ENCODE measurements around the gene RAB20. TPM values are rescaled to one million over a fixed set of nuclear protein-coding genes. Genes with fewer than 3 reads are reported as not detected.

The RAB20 gene
- total RNA-seq, 1 donor from 2014 or later: 17.0 TPM

GRCh38 chr13:110505594-110505993 is 55.9 kb downstream of the RAB20 start:
- H3K4me3 ChIP-seq (ENCODE audit: low read depth, low read length): no peak overlapping the region
- DNase-seq (ENCODE audit: low read depth): no peak
- no peak for TF ChIP-seq CTCF (conservative IDR thresholded peaks at IDR 0.05; ENCODE audit: low read depth, low read length)

GRCh38 chr13:110503979-110504499 is 57.5 kb downstream of the RAB20 start:
- TF ChIP-seq CTCF (conservative IDR thresholded peaks at IDR 0.05; ENCODE audit: low read depth, low read length): no peak
- no peak for DNase-seq (ENCODE audit: low read depth)
- no peak overlapping the region for H3K4me3 ChIP-seq (ENCODE audit: low read depth, low read length)

- no peak overlapping the region for H3K4me3 ChIP-seq (ENCODE audit: low read depth, low read length)
- no peak for TF ChIP-seq CTCF (conservative IDR thresholded peaks at IDR 0.05; ENCODE audit: low read depth, low read length)
- no peak for DNase-seq (ENCODE audit: low read depth)
Measured at GRCh38 chr13:110503037-110503901, 58.3 kb downstream of the RAB20 start.

- no peak for TF ChIP-seq CTCF (conservative IDR thresholded peaks at IDR 0.05; ENCODE audit: low read depth, low read length)
- DNase-seq (ENCODE audit: low read depth): no peak
- H3K4me3 ChIP-seq (ENCODE audit: low read depth, low read length): no peak overlapping the region
Measured at GRCh38 chr13:110501188-110501587, 60.3 kb downstream of the RAB20 start.

- no peak for TF ChIP-seq CTCF (conservative IDR thresholded peaks at IDR 0.05; ENCODE audit: low read depth, low read length)
Measured at GRCh38 chr13:110500341-110500740, 61.2 kb downstream of the RAB20 start.

GRCh38 chr13:110499621-110500281 is 61.8 kb downstream of the RAB20 start:
- no peak overlapping the region for H3K4me3 ChIP-seq (ENCODE audit: low read depth, low read length)
- DNase-seq (ENCODE audit: low read depth): no peak
- no peak for TF ChIP-seq CTCF (conservative IDR thresholded peaks at IDR 0.05; ENCODE audit: low read depth, low read length)

More at GRCh38 chr13:110500341-110500740, 61.2 kb downstream of the RAB20 start:
- H3K4me3 ChIP-seq (ENCODE audit: low read depth, low read length): no peak overlapping the region
- DNase-seq (ENCODE audit: low read depth): no peak

Data from epithelial cell of proximal tubule (primary cell).